ENCODE data around the gene NFATC2IP. TPM values are rescaled to one million over a fixed set of nuclear protein-coding genes. Genes with fewer than 3 reads are reported as not detected.

The NFATC2IP gene
- total RNA-seq, 1 experiment from 2014 or later = 91.0 TPM

DNA sequence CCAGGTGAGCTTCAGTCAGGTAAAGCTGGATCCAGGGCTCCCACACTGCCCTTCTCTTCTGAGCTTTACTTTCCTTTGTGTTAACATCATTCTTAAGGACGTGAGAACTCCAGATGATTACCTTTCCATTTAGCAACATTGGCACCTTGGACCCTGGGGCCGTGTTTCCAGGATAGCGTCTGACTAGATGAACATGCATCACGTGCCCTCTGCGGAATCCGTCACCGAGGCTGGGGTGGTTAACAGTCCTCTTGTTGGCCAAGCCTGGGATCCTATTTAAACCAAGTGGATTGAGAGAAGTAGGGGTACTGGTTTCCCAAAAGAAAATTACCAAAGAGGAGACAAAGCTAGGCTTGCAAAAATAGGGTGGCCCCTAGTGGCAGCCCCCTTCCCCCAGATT lies 30.2 kb downstream of the NFATC2IP start:
- TF ChIP-seq, protein P1, sequence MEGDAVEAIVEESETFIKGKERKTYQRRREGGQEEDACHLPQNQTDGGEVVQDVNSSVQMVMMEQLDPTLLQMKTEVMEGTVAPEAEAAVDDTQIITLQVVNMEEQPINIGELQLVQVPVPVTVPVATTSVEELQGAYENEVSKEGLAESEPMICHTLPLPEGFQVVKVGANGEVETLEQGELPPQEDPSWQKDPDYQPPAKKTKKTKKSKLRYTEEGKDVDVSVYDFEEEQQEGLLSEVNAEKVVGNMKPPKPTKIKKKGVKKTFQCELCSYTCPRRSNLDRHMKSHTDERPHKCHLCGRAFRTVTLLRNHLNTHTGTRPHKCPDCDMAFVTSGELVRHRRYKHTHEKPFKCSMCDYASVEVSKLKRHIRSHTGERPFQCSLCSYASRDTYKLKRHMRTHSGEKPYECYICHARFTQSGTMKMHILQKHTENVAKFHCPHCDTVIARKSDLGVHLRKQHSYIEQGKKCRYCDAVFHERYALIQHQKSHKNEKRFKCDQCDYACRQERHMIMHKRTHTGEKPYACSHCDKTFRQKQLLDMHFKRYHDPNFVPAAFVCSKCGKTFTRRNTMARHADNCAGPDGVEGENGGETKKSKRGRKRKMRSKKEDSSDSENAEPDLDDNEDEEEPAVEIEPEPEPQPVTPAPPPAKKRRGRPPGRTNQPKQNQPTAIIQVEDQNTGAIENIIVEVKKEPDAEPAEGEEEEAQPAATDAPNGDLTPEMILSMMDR (IDR thresholded peaks at IDR 0.05; ENCODE audit: unreplicated experiment) = no peak
- Mint-ChIP-seq H3K4me3 (ENCODE audit: low read depth, unreplicated experiment) (no peak overlapping the region), H3K27ac (ENCODE audit: unreplicated experiment) (no peak overlapping the region), H3K4me1 (ENCODE audit: low read depth, unreplicated experiment) (peaks cover 6% of the 10 kb centered on the region), H3K9me3 (ENCODE audit: low read depth, unreplicated experiment) (no peaks in the 10 kb centered on the region), H3K27me3 (ENCODE audit: unreplicated experiment) (no peaks in the 10 kb centered on the region), H3K36me3 (ENCODE audit: insufficient read depth, unreplicated experiment) (peaks cover 14% of the 10 kb centered on the region)
- intact Hi-C loops (cut with micrococcal nuclease; ENCODE audit: unreplicated experiment) = no loop called here
- no peak for DNase-seq
- CTCF ChIA-PET = no interaction called here
- no TSS peak for BruUV-seq (replicated peaks)

DNA sequence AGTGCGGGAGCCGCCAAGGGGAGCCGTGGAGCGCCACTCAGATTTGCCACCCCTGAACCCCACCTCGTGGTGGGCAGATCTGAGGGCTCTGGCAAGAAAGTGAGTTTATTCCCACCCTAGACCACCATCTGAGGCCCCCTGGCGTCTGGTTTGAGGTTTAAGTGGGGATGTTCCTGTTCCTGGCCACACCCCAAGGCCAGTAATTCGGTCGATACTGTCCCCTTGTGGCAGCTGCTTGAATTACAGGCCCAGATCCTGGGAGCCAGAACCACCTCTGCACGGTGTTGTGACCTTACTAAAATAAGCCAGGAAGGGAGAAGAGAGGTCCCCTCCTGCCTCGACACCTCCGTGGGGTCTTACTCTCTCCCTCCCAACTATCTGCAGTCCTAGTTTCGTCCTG lies 30.8 kb downstream of the NFATC2IP start:
- TF ChIP-seq, protein P1 (IDR thresholded peaks at IDR 0.05; ENCODE audit: unreplicated experiment) = no peak
- intact Hi-C loops (cut with micrococcal nuclease; ENCODE audit: unreplicated experiment) = no loop called here
- Mint-ChIP-seq H3K4me3 (ENCODE audit: low read depth, unreplicated experiment) (no peak overlapping the region), H3K27ac (ENCODE audit: unreplicated experiment) (no peak overlapping the region), H3K9me3 (ENCODE audit: low read depth, unreplicated experiment) (no peaks in the 10 kb centered on the region), H3K27me3 (ENCODE audit: unreplicated experiment) (no peaks in the 10 kb centered on the region), H3K36me3 (ENCODE audit: insufficient read depth, unreplicated experiment) (peaks cover 11% of the 10 kb centered on the region), H3K4me1 (ENCODE audit: low read depth, unreplicated experiment) (no peaks in the 10 kb centered on the region)
- DNase-seq = peak; percentile 34
- BruUV-seq (replicated peaks) = no TSS peak
- CTCF ChIA-PET = no interaction called here

DNA sequence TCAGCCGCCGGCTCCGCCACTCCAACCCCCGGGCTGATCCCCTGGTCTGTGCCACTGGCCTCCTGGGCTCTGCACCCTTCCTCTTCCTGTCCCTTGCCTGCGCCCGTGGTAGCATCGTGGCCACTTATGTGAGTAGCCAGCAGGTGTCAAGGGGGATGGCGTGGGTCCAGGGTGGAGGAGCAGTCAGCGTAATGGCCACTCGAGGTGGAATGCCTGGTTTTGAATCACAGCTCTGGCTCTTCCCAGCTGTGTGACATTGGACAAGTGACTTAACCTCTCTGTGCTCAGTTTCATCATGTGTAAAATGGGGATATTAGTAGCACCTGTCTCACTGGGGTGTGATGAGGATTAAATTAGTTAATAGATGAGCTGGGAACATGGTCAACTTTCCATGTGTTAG lies 31.7 kb downstream of the NFATC2IP start:
- peaks cover 15% of the 10 kb centered on the region for H3K36me3 Mint-ChIP-seq (ENCODE audit: insufficient read depth, unreplicated experiment)
- H3K4me3 Mint-ChIP-seq (ENCODE audit: low read depth, unreplicated experiment) = no peak overlapping the region
- TF ChIP-seq, protein P1 (IDR thresholded peaks at IDR 0.05; ENCODE audit: unreplicated experiment) = no peak
- CTCF ChIA-PET = no interaction called here
- intact Hi-C loops (cut with micrococcal nuclease; ENCODE audit: unreplicated experiment) = no loop called here
- peaks cover 4% of the 10 kb centered on the region for H3K9me3 Mint-ChIP-seq (ENCODE audit: low read depth, unreplicated experiment)
- H3K27me3 Mint-ChIP-seq (ENCODE audit: unreplicated experiment) = no peaks in the 10 kb centered on the region
- no peak overlapping the region for H3K27ac Mint-ChIP-seq (ENCODE audit: unreplicated experiment)
- H3K4me1 Mint-ChIP-seq (ENCODE audit: low read depth, unreplicated experiment) = no peaks in the 10 kb centered on the region
- no TSS peak for BruUV-seq (replicated peaks)
- DNase-seq = no peak

DNA sequence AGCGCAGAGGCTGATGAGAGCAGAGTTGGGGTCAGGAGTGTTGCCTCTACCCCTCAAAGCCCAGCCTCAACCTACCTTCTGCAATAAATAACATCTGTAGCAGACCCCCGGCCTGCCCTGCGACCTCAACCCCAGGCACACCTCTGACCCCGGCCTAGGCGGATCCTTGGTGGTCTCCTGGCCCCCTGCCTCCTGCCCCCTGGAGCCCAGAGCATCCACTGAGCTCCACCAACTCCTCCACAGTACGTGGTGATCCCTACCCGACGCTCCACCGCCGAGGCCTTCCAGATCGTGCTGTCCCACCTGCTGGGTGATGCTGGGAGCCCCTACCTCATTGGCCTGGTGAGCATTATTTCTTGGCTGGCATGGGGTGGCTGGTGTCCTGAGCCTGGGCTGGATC lies 32.2 kb downstream of the NFATC2IP start:
- BruUV-seq (replicated peaks) = no TSS peak
- H3K27me3 Mint-ChIP-seq (ENCODE audit: unreplicated experiment) = no peaks in the 10 kb centered on the region
- H3K4me1 Mint-ChIP-seq (ENCODE audit: low read depth, unreplicated experiment) = no peaks in the 10 kb centered on the region
- peaks cover 18% of the 10 kb centered on the region for H3K36me3 Mint-ChIP-seq (ENCODE audit: insufficient read depth, unreplicated experiment)
- H3K4me3 Mint-ChIP-seq (ENCODE audit: low read depth, unreplicated experiment) = no peak overlapping the region
- peaks cover 6% of the 10 kb centered on the region for H3K9me3 Mint-ChIP-seq (ENCODE audit: low read depth, unreplicated experiment)
- CTCF ChIA-PET = interaction anchor here (1.2 kb wide), 1 partner anchor 9 kb away, joined by 3 read pairs; no protein-coding TSS in a partner anchor
- DNase-seq = no peak
- TF ChIP-seq, protein P1 (IDR thresholded peaks at IDR 0.05; ENCODE audit: unreplicated experiment) = no peak
- intact Hi-C loops (cut with micrococcal nuclease; ENCODE audit: unreplicated experiment) = no loop called here
- no peak overlapping the region for H3K27ac Mint-ChIP-seq (ENCODE audit: unreplicated experiment)

Data from Calu3 (cell line).